HCT116 (cell line): ENCODE data around the gene CNOT2. TPM values are rescaled to one million over a fixed set of nuclear protein-coding genes. Genes with fewer than 3 reads are reported as not detected.

ENCODE experiments used
- ATAC-seq: fragments of 200-7000 bp; cut with Tn5 transposase; 2 replicates; pipeline ENCODE4 v1.9.1; 2020; ENCODE audit warnings: mild to moderate bottlenecking, moderate library complexity
- BruUV-seq: library from RNA; stranded (reverse); fragments of 400-500 nt; replicated peaks from 2 replicates; lab custom pipeline; 2021; lab: Mats Ljungman, UMichigan
- CTCF ChIA-PET: fragments of 300-600 bp; sonication (Branson Sonifier 250); formaldehyde crosslinking; loops from one replicate; lab custom pipeline; 2021; ENCODE audit warnings: antibody characterized with exemption; lab: Charles Lee
- POLR2A ChIA-PET: fragments of 300-600, 350-600 bp; sonication (Branson Sonifier 250); formaldehyde crosslinking; loops from one replicate; lab custom pipeline; 2021; ENCODE audit warnings: antibody characterized with exemption; lab: Charles Lee
- RAD21 ChIA-PET, 2 experiments: fragments of 300-600 bp; sonication (Branson Sonifier 250); formaldehyde crosslinking; loops; one replicate each; lab custom pipeline; 2023; ENCODE audit warnings: low total read pairs in 2 of 2; ENCODE audit not compliant: uncharacterized antibody in 2 of 2, unreplicated experiment in 2 of 2, low non-redundant PET in 1 of 2; lab: Charles Lee
- DNase-seq: peaks from one replicate; pipeline ENCODE4 v3.0.0-alpha.2; 2010; ENCODE audit warnings: low read depth, low spot score
- H2AFZ ChIP-seq: fragments of 200-600 bp; shearing (Covaris generic), sonication (generic); 2 replicates; pipeline ENCODE4 v1.6.1; 2017; ENCODE audit warnings: low read depth, mixed run types, mixed read lengths, antibody characterized with exemption, low read length; ENCODE audit not compliant: poor library complexity, severe bottlenecking
- H3K27ac ChIP-seq: 2 replicates; pipeline ENCODE4 v1.5.1; 2012; ENCODE audit warnings: low read depth, low read length
- H3K27me3 ChIP-seq: fragments of 200-600 bp; sonication (generic); 2 replicates; pipeline ENCODE4 v1.6.1; 2016; ENCODE audit warnings: mixed run types, low read length, mixed read lengths; ENCODE audit not compliant: insufficient read depth
- H3K36me3 ChIP-seq, 2 experiments: fragments of 200-500 bp in 1 of 2; fragments of 200-600 bp in 1 of 2; sonication (Bioruptor generic) in 1 of 2; sonication (generic) in 1 of 2; 2 replicates each; pipeline versions ENCODE4 v1.5.1 to v1.6.1; 2014 to 2016; ENCODE audit warnings: low read length in 2 of 2, inconsistent platforms in 1 of 2, mixed read lengths in 1 of 2, mixed run types in 1 of 2; ENCODE audit not compliant: insufficient read depth in 2 of 2, control insufficient read depth in 1 of 2
- H3K4me1 ChIP-seq, 2 experiments: fragments of 200-600 bp in 1 of 2; sonication (generic) in 1 of 2; 2 replicates each; pipeline versions ENCODE4 v1.5.1 to v1.6.1; 2012 to 2017; ENCODE audit warnings: low read length in 2 of 2, inconsistent platforms in 1 of 2, mild to moderate bottlenecking in 1 of 2, mixed read lengths in 1 of 2, mixed run types in 1 of 2, moderate library complexity in 1 of 2; ENCODE audit not compliant: insufficient read depth in 2 of 2, control insufficient read depth in 1 of 2
- H3K4me2 ChIP-seq: fragments of 200-600 bp; sonication (generic); 2 replicates; pipeline ENCODE4 v1.6.1; 2017; ENCODE audit warnings: mixed run types, low read length, mixed read lengths
- H3K4me3 ChIP-seq, 2 experiments: fragments of 200-600 bp in 1 of 2; sonication (generic) in 1 of 2; replicated peaks in 1 of 2; 2 replicates each; pipeline ENCODE4 v1.5.1; 2011 to 2016; ENCODE audit warnings: low read length in 2 of 2, control low read depth in 1 of 2, low read depth in 1 of 2, mild to moderate bottlenecking in 1 of 2, mixed read lengths in 1 of 2, mixed run types in 1 of 2
- H3K79me2 ChIP-seq: fragments of 200-600 bp; sonication (generic); 2 replicates; pipeline ENCODE4 v1.6.1; 2017; ENCODE audit warnings: mild to moderate bottlenecking, mixed run types, low read length, moderate library complexity, mixed read lengths; ENCODE audit not compliant: insufficient read depth
- H3K9ac ChIP-seq: fragments of 200-600 bp; sonication (generic); 2 replicates; pipeline ENCODE4 v1.6.1; 2016; ENCODE audit warnings: low read length, mixed read lengths
- H3K9me2 ChIP-seq: fragments of 200-600 bp; sonication (generic), shearing (Covaris generic); 2 replicates; pipeline ENCODE4 v1.6.1; 2017; ENCODE audit warnings: mixed run types, mild to moderate bottlenecking, moderate library complexity; ENCODE audit not compliant: insufficient read depth
- H3K9me3 ChIP-seq, 2 experiments: fragments of 200-500 bp in 1 of 2; fragments of 200-600 bp in 1 of 2; sonication (Bioruptor generic) in 1 of 2; sonication (generic) in 1 of 2; 2 replicates each; pipeline ENCODE4 v1.6.1; 2014 to 2017; ENCODE audit warnings: low read length in 2 of 2, mixed read lengths in 2 of 2, inconsistent platforms in 1 of 2, low read depth in 1 of 2, mild to moderate bottlenecking in 1 of 2, mixed run types in 1 of 2, moderate library complexity in 1 of 2; ENCODE audit not compliant: control insufficient read depth in 1 of 2, insufficient read depth in 1 of 2
- H4K20me1 ChIP-seq: fragments of 200-600 bp; sonication (generic), shearing (Covaris generic); 2 replicates; pipeline ENCODE4 v1.6.1; 2017; ENCODE audit warnings: mixed run types, mild to moderate bottlenecking, moderate library complexity; ENCODE audit not compliant: insufficient read depth
- POLR2A ChIP-seq: IDR thresholded peaks from 2 replicates; pipeline ENCODE4 v1.7.0; 2011; ENCODE audit warnings: borderline replicate concordance; ENCODE audit not compliant: insufficient read depth, insufficient read length; ENCODE audit errors: extremely low read depth
- POLR2AphosphoS5 ChIP-seq: IDR thresholded peaks from 2 replicates; pipeline ENCODE4 v1.6.1; 2011; ENCODE audit warnings: mild to moderate bottlenecking, low read depth, low read length, moderate library complexity
- SRF ChIP-seq: IDR thresholded peaks from 2 replicates; pipeline ENCODE4 v1.6.1; 2012; ENCODE audit warnings: low read depth
- TCF7L2 ChIP-seq: IDR thresholded peaks from 2 replicates; pipeline ENCODE4 v1.7.0; 2011; ENCODE audit warnings: borderline replicate concordance, inconsistent platforms; ENCODE audit not compliant: insufficient read depth, insufficient read length; ENCODE audit errors: extremely low read depth
- YY1 ChIP-seq: IDR thresholded peaks from 2 replicates; pipeline ENCODE4 v1.6.1; 2011; ENCODE audit warnings: low read length, low read depth, moderate library complexity, mild to moderate bottlenecking; ENCODE audit not compliant: insufficient replicate concordance; ENCODE audit errors: extremely low read depth
- ZFX ChIP-seq: fragments of 450-650 bp; IDR thresholded peaks from 2 replicates; pipeline ENCODE4 v1.6.1; 2017
- ZNF274 ChIP-seq: fragments of 200-500 bp; sonication (Bioruptor generic); IDR thresholded peaks from 2 replicates; pipeline ENCODE4 v1.6.1; 2014; ENCODE audit warnings: mild to moderate bottlenecking, low read depth, low read length, inconsistent platforms
- intact Hi-C: fragments of 100-400 bp; cut with micrococcal nuclease; formaldehyde crosslinking; loops from 2 replicates; pipeline ENCODE4 v1.10.0; 2022
- total RNA-seq: library from RNA; stranded (reverse); gene quantifications from one replicate; pipeline ENCODE4 v1.2.1, GENCODE V29; 2021; ENCODE audit not compliant: unreplicated experiment
- TF ChIP-seq, protein P1 (sequence below): IDR thresholded peaks from 2 replicates; pipeline ENCODE4 v1.6.1; 2011; ENCODE audit warnings: mild to moderate bottlenecking, low read length, moderate library complexity; ENCODE audit not compliant: insufficient replicate concordance; ENCODE audit errors: extremely low read depth
- TF ChIP-seq, protein P2 (sequence below), 3 experiments: fragments of 200-600 bp in 1 of 3; sonication (generic) in 1 of 3; IDR thresholded peaks in 2 of 3; conservative IDR thresholded peaks in 1 of 3; 2 replicates each; pipeline ENCODE4 v1.5.1; 2012 to 2017; ENCODE audit warnings: low read depth in 2 of 3, low read length in 2 of 3, antibody characterized with exemption in 1 of 3, borderline replicate concordance in 1 of 3, control low read depth in 1 of 3, mild to moderate bottlenecking in 1 of 3, mixed read lengths in 1 of 3, mixed run types in 1 of 3, moderate library complexity in 1 of 3; ENCODE audit not compliant: insufficient read depth in 1 of 3
- TF ChIP-seq, protein P3 (sequence below): IDR thresholded peaks from 2 replicates; pipeline ENCODE4 v1.6.1; 2012

CNOT2 gene
- total RNA-seq, 1 experiment from 2014 or later = 58.7 TPM

- POLR2A ChIA-PET = no interaction called here
- ATAC-seq = no peak
These were observed 63.4 kb downstream of the CNOT2 start for GRCh38 chr12:70306676-70307075.

GRCh38 chr12:70307868-70308267 is 64.6 kb downstream of the CNOT2 start:
- POLR2A ChIA-PET = no interaction called here
- CTCF ChIA-PET = no interaction called here
- Histone ChIP-seq H2AFZ (no peak overlapping the region), H3K4me3 (no peak overlapping the region), H3K79me2 (peaks cover 53% of the 10 kb centered on the region), H3K4me1 (peaks cover 0 to 10% of the 10 kb centered on the region in 2 experiments; a peak in 2 of 4 replicates), H3K9me3 (no peaks in the 10 kb centered on the region), H3K36me3 (no peaks in the 10 kb centered on the region), H3K9me2 (no peaks in the 10 kb centered on the region), H3K27ac (no peak overlapping the region), H3K4me2 (no peak overlapping the region), H3K27me3 (no peaks in the 10 kb centered on the region), H4K20me1 (0 out of 2 replicates have a peak, but pooled peaks cover 7% of the 10 kb centered on the region), H3K9ac (no peak overlapping the region)
- no peak for TF ChIP-seq SRF
- TF ChIP-seq, protein P1, sequence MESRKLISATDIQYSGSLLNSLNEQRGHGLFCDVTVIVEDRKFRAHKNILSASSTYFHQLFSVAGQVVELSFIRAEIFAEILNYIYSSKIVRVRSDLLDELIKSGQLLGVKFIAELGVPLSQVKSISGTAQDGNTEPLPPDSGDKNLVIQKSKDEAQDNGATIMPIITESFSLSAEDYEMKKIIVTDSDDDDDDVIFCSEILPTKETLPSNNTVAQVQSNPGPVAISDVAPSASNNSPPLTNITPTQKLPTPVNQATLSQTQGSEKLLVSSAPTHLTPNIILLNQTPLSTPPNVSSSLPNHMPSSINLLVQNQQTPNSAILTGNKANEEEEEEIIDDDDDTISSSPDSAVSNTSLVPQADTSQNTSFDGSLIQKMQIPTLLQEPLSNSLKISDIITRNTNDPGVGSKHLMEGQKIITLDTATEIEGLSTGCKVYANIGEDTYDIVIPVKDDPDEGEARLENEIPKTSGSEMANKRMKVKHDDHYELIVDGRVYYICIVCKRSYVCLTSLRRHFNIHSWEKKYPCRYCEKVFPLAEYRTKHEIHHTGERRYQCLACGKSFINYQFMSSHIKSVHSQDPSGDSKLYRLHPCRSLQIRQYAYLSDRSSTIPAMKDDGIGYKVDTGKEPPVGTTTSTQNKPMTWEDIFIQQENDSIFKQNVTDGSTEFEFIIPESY = no peak
- TF ChIP-seq, protein P2, sequence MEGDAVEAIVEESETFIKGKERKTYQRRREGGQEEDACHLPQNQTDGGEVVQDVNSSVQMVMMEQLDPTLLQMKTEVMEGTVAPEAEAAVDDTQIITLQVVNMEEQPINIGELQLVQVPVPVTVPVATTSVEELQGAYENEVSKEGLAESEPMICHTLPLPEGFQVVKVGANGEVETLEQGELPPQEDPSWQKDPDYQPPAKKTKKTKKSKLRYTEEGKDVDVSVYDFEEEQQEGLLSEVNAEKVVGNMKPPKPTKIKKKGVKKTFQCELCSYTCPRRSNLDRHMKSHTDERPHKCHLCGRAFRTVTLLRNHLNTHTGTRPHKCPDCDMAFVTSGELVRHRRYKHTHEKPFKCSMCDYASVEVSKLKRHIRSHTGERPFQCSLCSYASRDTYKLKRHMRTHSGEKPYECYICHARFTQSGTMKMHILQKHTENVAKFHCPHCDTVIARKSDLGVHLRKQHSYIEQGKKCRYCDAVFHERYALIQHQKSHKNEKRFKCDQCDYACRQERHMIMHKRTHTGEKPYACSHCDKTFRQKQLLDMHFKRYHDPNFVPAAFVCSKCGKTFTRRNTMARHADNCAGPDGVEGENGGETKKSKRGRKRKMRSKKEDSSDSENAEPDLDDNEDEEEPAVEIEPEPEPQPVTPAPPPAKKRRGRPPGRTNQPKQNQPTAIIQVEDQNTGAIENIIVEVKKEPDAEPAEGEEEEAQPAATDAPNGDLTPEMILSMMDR (IDR thresholded peaks at IDR 0.05 in 2 of 3, conservative IDR thresholded peaks at IDR 0.05 in 1 of 3; ENCODE audit: borderline replicate concordance in 1 of 3, insufficient read depth in 1 of 3, low read depth in 2 of 3, low read length in 2 of 3) = no peak
- no peak for TF ChIP-seq ZFX
- no peak for TF ChIP-seq POLR2A
- TF ChIP-seq, protein P3, sequence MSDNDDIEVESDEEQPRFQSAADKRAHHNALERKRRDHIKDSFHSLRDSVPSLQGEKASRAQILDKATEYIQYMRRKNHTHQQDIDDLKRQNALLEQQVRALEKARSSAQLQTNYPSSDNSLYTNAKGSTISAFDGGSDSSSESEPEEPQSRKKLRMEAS = no peak
- TF ChIP-seq POLR2AphosphoS5 = no peak
- no peak for TF ChIP-seq YY1
- no peak for TF ChIP-seq ZNF274
- intact Hi-C loops = no loop called here
- no peak for DNase-seq
- no peak for ATAC-seq
- no TSS peak for BruUV-seq
- RAD21 ChIA-PET = no interaction called here

More at GRCh38 chr12:70306676-70307075, 63.4 kb downstream of the CNOT2 start:
- Histone ChIP-seq H4K20me1 (0 out of 2 replicates have a peak, but pooled peaks cover 7% of the 10 kb centered on the region), H2AFZ (no peak overlapping the region), H3K36me3 (no peaks in the 10 kb centered on the region), H3K27ac (no peak overlapping the region), H3K9ac (no peak overlapping the region), H3K27me3 (no peaks in the 10 kb centered on the region), H3K79me2 (peaks cover 52% of the 10 kb centered on the region), H3K4me2 (no peak overlapping the region), H3K9me3 (no peaks in the 10 kb centered on the region), H3K4me3 (no peak overlapping the region), H3K9me2 (no peaks in the 10 kb centered on the region), H3K4me1 (peaks cover 0 to 10% of the 10 kb centered on the region in 2 experiments; a peak in 2 of 4 replicates)
- CTCF ChIA-PET = no interaction called here
- RAD21 ChIA-PET = no interaction called here
- intact Hi-C loops = no loop called here
- no TSS peak for BruUV-seq
- DNase-seq = no peak
- TF ChIP-seq POLR2AphosphoS5 (no peak), TCF7L2 (no peak)
